ENCODE data around the gene ATN1. TPM values are rescaled to one million over a fixed set of nuclear protein-coding genes. Genes with fewer than 3 reads are reported as not detected.

ATN1 gene
- total RNA-seq, 1 donor: 25.0 TPM

GRCh38 chr12:6943722-6944380 is 16.1 kb downstream of the ATN1 start, which contains the start of the genes C12orf57 and RNU7-1:
TSS of gene C12orf57 (plus strand) at chr12:6944022. CDS start at chr12:6944122, 100 bp downstream.
TSS of gene RNU7-1 (plus strand) at chr12:6943816.
- DNase-seq (ENCODE audit: low read depth in 2 of 3, low spot score in 2 of 3): peak in 2 of 3 donors; percentile 81 to 89

GRCh38 chr12:6944381-6945186 is 16.8 kb downstream of the ATN1 start:
- peak; percentile 68 to 92 (median 88) for DNase-seq (ENCODE audit: low read depth in 2 of 3, low spot score in 2 of 3)

DNA sequence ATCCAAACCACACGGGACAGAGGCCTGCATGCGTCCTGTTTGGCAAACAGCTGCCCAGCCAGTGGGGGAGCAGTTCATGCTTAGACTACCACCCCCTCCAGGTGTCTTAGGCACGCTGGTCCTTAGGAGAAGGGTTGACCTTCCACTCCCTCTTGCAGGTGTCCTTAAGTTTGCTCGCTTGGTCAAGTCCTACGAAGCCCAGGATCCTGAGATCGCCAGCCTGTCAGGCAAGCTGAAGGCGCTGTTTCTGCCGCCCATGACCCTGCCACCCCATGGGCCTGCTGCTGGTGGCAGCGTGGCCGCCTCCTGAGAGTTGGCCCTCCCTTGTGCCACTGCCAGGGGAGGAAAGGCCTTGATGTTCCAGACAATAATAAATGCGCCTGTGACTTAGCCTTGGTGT is 17.9 kb downstream of the ATN1 start:
- DNase-seq (ENCODE audit: low read depth in 2 of 3, low spot score in 2 of 3): no peak

- peak in 1 of 3 donors; percentile 46 for DNase-seq (ENCODE audit: low read depth in 2 of 3, low spot score in 2 of 3)
Measured at GRCh38 chr12:6946033-6946919, 18.5 kb downstream of the ATN1 start.

DNA sequence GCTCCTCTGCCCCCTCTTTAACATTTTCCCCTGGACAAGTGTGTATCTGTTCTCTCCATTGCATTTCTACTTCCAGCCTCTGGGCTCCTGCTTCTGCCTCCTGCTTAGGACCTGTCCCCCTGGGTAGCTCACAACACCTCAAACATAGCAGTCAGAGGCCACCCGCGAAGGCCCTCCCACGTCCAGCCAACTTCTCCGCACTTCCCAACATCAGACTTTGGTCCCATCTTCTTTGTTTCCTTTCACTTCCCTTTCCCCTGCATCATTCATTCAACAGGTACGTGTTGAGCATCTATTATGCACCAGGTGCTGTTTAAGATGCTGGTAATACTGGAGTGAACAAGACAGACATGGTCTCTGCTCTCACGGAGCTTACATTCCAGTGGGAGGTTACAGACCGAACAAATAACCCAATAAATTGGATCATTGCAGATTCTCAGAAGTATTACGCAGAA is 19.2 kb downstream of the ATN1 start:
- no peak for DNase-seq (ENCODE audit: low read depth in 2 of 3, low spot score in 2 of 3)

DNA sequence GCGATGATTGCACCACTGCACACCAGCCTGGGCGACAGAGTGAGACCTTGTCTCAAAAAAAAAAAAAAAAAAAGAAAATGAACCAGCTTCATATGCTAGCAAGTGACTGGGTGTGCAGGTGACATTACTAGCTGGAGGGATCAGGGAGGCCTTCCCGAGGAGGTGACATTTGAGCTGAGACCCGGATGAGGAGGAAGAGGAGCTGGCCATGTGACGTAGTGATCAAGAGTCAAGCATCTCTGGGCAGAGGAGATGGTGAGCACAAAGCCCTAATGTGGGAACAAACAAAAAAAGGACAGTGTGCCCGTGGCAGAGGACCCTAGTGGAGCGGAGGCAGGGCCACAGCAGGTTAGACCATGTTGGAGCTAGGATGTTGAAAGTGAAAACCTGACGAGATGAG is 19.9 kb downstream of the ATN1 start:
- no peak for DNase-seq (ENCODE audit: low read depth in 2 of 3, low spot score in 2 of 3)

GRCh38 chr12:6948873-6949594 is 21.3 kb downstream of the ATN1 start:
- DNase-seq (ENCODE audit: low read depth in 2 of 3, low spot score in 2 of 3): peak in 1 of 3 donors; percentile 46

DNA sequence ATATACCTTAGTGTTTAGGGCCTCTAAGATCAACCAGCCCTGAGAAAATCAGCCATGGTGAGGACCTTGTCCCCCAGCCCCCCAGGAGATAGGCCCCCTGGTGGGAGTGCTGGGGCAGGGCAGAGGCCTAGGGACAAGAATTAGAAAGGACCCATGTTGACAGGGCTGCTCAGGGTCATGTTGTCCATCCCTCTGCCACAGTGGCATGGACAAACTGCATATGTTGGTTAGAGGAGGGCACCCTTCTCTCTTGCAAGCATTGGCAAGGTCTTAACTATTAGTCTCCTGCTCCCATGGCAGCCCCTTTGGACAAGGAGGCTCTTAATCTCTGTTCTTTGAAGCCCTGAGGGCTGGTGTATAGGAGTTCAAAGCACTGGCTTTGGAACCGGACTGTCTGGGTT is 22.6 kb downstream of the ATN1 start:
- peak in 1 of 3 donors; percentile 66 for DNase-seq (ENCODE audit: low read depth in 2 of 3, low spot score in 2 of 3)

GRCh38 chr12:6950811-6951540 is 23.2 kb downstream of the ATN1 start, which contains the start of gene PTPN6:
TSS of gene PTPN6 (plus strand) at chr12:6951356. CDS start at chr12:6951513, 157 bp downstream.
- peak in 2 of 3 donors; percentile 71 to 85 for DNase-seq (ENCODE audit: low read depth in 2 of 3, low spot score in 2 of 3)

- no peak for DNase-seq (ENCODE audit: low read depth in 2 of 3, low spot score in 2 of 3)
Measured at GRCh38 chr12:6951551-6952120, 23.9 kb downstream of the ATN1 start.

GRCh38 chr12:6952121-6952862 is 24.5 kb downstream of the ATN1 start:
- DNase-seq (ENCODE audit: low read depth in 2 of 3, low spot score in 2 of 3): no peak

- DNase-seq (ENCODE audit: low read depth in 2 of 3, low spot score in 2 of 3): no peak
Measured at GRCh38 chr12:6952863-6953441, 25.2 kb downstream of the ATN1 start.

GRCh38 chr12:6953442-6954315 is 25.9 kb downstream of the ATN1 start:
- DNase-seq (ENCODE audit: low read depth in 2 of 3, low spot score in 2 of 3): peak in 2 of 3 donors; percentile 90 to 98

DNA sequence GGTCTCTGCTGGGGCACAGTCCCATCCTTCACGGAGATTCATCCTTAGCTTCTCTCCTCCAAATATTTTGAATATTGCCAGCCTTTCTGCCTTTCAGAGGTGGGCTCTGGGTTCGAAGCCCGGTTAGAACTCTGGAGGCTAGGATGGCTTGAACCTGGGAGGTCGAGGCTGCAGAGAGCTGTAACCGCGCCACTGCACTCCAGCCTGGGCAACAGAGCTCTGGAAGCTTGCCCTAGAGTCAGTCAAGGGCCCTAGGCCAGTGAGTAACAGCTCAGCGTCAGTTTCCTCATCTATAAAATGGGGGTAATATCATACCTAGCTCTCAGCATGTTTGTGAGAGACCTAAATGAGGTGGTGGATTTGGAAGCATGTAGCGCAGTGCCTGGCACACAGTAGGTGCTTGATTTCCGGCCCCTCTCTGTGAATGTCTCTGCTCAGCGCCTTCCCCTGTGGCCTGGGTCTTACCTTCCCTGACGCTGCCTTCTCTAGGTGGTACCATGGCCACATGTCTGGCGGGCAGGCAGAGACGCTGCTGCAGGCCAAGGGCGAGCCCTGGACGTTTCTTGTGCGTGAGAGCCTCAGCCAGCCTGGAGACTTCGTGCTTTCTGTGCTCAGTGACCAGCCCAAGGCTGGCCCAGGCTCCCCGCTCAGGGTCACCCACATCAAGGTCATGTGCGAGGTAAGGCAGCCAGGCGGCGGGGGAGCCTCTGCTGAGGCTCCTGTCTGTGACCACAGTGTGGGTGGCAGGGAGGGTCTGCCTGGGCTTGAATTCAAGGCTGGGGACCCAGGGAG is 26.8 kb downstream of the ATN1 start:
- DNase-seq (ENCODE audit: low read depth in 2 of 3, low spot score in 2 of 3): no peak

DNA sequence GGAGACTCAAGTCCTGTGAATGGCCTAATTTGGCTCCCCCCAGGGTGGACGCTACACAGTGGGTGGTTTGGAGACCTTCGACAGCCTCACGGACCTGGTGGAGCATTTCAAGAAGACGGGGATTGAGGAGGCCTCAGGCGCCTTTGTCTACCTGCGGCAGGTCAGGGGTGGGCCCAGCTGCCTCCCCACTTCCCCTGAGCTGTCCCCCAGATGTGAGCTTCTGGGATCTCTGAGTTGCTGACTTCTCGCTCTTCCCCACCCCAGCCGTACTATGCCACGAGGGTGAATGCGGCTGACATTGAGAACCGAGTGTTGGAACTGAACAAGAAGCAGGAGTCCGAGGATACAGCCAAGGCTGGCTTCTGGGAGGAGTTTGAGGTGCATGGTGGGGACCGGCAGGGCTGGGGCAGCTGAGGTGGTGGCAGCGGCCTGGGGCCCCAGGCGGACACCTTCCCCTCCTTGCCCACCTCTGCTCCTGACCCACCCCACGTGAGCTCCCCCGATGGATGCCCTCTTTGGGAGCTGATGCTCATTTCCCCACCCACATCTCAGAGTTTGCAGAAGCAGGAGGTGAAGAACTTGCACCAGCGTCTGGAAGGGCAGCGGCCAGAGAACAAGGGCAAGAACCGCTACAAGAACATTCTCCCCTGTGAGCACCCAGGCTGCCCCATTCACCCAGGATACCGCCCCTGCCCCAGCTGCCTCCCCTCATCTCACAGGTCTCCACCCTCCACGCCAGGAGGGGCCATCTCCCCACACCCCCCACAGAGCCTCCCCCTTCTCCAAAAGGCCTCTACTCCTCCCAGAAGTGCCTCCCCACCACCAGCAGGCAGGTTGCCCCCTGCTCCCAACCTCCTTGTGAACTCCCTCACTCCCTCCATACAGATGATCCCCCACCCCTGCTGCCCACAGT is 27.6 kb downstream of the ATN1 start:
- no peak for DNase-seq (ENCODE audit: low read depth in 2 of 3, low spot score in 2 of 3)
